GM23248 (cell line): ENCODE measurements around the gene RRAS2.

ENCODE experiments used
- EZH2 ChIP-seq: fragments of 200-600 bp; sonication (generic); IDR thresholded peaks from 2 replicates; pipeline ENCODE4 v1.6.1; 2018; ENCODE audit warnings: antibody characterized with exemption, mild to moderate bottlenecking; ENCODE audit not compliant: insufficient read depth, poor library complexity, severe bottlenecking
- EZH2phosphoT487 ChIP-seq: fragments of 200-600 bp; sonication (generic); IDR thresholded peaks from 2 replicates; pipeline ENCODE4 v1.6.1; 2018; ENCODE audit warnings: antibody characterized with exemption, moderate library complexity, mild to moderate bottlenecking, low read depth; ENCODE audit not compliant: insufficient read depth

- TF ChIP-seq EZH2, result no peak
- TF ChIP-seq EZH2phosphoT487, result no peak
Measured at GRCh38 chr11:14304601-14305000, 54.4 kb downstream of the RRAS2 start.
